Stimulated activated effector memory CD8-positive, alpha-beta T cell treated with anti-CD3 and anti-CD28 coated beads, Interleukin-12 subunit alpha, Interleukin-12 subunit beta, amount 100 ng/mL, for 72 hours (primary cell): ENCODE measurements around the gene DAB2IP.

Source experiments
- ATAC-seq: fragments of 150-1000 bp; cut with Tn5 transposase; 2 replicates; pipeline ENCODE4 v1.10.0; 2021
- DNase-seq, 2 donors: peaks; one replicate each; pipeline ENCODE4 v3.0.0; 2021 to 2022; ENCODE audit warnings: low spot score in 2 of 2
- H3K27ac Mint-ChIP-seq: one replicate; pipeline ENCODE4 v1.8.0; 2022; ENCODE audit warnings: mild to moderate bottlenecking, mixed read lengths
- H3K36me3 Mint-ChIP-seq: one replicate; pipeline ENCODE4 v1.8.0; 2022; ENCODE audit warnings: mild to moderate bottlenecking, mixed read lengths
- H3K4me1 Mint-ChIP-seq: one replicate; pipeline ENCODE4 v1.8.0; 2022; ENCODE audit warnings: mixed read lengths
- H3K4me3 Mint-ChIP-seq: one replicate; pipeline ENCODE4 v1.8.0; 2022; ENCODE audit warnings: mild to moderate bottlenecking, mixed read lengths
- H3K9me3 Mint-ChIP-seq: one replicate; pipeline ENCODE4 v1.8.0; 2022; ENCODE audit warnings: mixed read lengths

DAB2IP gene

DNA sequence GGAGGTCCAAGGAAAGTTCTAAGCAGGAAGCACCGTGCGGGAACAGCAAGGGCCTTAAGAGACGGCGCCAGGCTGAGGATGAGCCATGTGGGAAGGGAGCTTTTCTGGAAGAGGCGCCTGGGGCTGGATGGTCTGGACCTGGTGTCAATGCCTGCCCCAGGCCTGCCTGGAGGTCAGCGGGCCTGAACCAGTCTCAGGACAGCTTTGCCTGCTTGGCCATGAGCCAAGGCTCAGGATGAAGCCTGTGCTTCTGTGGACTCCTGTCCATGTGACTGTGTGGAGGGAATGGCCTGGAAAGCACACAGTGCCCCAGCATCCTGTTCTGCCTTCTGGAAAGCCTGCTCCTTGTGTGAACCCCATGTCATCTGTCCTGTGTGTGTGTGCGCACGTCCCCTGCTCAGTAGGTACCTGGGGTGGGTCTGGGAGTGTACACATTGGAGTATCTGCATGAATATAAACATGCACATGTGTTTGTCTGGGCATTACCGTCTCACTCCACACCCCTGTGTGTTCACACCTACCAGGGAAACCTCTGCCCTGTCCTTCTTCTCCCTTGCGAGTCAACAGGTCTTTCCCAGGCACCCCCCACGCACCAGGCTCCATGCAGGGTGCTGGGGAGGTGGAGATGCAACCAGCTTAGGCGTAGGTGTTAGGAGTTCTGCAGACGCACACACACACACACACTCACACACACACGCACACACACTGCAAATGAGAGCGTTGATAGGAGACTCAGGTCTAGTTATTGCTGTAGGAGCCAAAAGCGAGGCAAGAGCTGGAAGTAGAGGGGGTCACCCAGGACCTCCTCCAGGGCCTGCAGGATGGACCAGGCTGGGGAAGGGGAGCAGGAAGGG is 24.8 kb downstream of the DAB2IP start:
- no peaks in the 10 kb centered on the region for H3K9me3 Mint-ChIP-seq
- DNase-seq = no peak
- no peak overlapping the region for H3K27ac Mint-ChIP-seq
- no peak overlapping the region for H3K4me3 Mint-ChIP-seq
- no peak for ATAC-seq
- H3K4me1 Mint-ChIP-seq = no peaks in the 10 kb centered on the region
- H3K36me3 Mint-ChIP-seq = no peaks in the 10 kb centered on the region

DNA sequence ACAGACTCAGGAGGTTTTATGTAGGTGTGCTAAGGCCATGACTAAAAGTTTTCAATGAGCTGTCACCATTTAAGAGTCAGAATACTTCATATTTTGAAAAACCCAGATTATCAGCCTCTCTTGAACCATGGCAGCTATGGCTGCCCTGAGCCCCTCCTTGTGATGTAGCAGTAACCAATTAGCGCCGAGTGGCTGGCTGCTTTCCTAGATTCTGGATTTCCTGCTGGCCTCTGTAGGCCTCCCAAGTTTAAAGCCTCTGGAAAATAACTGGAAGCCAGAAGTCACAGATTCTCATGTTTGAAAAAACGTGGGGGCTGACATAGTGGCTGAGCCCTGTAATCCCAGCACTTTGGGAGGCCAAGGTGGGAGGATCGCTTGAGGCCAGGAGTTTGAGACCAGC is 25.5 kb downstream of the DAB2IP start:
- no peak overlapping the region for H3K4me3 Mint-ChIP-seq
- DNase-seq (no peak), ATAC-seq (no peak)
- H3K4me1 Mint-ChIP-seq = no peaks in the 10 kb centered on the region
- H3K9me3 Mint-ChIP-seq = no peaks in the 10 kb centered on the region
- no peak overlapping the region for H3K27ac Mint-ChIP-seq
- H3K36me3 Mint-ChIP-seq = no peaks in the 10 kb centered on the region

DNA sequence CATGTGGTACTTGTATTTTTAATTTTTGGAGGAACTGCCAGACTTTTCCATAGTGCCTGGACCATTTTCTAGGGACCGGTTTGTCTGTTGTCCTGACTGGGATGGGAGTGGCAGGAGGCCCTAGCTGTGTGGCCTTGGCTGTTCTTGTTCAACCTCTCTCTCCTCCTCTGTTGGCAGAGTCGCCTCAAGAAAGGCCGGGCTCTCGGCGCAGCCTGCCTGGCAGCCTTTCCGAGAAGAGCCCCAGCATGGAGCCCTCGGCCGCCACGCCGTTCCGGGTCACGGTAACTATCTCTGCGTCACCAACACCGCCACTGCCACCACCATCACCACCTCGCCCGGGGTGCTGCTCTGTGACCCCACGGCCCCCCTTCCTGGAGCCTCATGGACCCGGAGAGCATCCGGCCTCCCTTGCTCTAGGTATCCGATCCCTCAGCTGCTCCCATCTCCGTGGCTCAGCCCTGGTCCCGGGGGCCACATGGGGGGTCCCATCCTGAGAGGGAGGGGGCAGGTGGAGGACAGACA is 27.1 kb downstream of the DAB2IP start:
- DNase-seq (no peak), ATAC-seq (no peak)
- Mint-ChIP-seq H3K4me1 (no peaks in the 10 kb centered on the region), H3K36me3 (no peaks in the 10 kb centered on the region), H3K9me3 (no peaks in the 10 kb centered on the region), H3K4me3 (no peak overlapping the region), H3K27ac (no peak overlapping the region)

DNA sequence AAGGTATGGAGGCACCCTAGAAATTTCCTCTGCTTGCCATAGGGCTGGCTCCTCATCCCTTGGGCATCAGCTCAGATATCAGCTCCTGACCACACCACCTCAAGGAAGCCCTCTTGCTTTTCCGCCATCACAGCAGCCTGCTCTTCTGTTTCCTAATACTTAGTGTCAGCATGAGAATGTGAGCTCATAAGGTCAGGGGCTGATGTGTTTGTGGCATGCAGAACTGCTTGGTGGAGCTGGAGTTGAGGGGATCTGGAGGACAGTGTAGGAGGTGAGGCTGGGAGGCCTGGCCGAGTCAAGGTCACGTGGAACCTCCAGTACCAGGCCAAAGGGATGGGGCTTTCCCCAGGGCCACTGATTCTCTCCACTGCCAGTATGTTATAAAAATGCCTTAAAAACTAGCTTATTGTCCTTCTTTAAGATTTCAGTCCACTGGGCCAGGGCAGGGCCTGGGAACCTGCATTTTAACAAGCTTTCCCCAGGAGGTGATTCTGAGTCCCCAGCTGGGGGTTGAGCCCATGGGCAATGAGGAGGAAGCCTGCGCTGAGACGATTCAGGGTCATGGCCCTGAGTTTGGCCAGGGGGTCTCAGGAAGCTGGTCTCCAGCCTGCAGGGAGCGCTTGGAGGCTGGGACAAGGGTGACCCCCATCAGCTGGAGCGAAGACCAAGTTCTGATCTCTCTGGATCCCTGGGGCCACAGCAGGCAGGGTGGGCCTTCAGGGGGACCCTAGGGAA is 28.6 kb downstream of the DAB2IP start:
- DNase-seq (no peak), ATAC-seq (no peak)
- Mint-ChIP-seq H3K4me3 (no peak overlapping the region), H3K4me1 (no peaks in the 10 kb centered on the region), H3K36me3 (no peaks in the 10 kb centered on the region), H3K27ac (no peak overlapping the region), H3K9me3 (no peaks in the 10 kb centered on the region)

DNA sequence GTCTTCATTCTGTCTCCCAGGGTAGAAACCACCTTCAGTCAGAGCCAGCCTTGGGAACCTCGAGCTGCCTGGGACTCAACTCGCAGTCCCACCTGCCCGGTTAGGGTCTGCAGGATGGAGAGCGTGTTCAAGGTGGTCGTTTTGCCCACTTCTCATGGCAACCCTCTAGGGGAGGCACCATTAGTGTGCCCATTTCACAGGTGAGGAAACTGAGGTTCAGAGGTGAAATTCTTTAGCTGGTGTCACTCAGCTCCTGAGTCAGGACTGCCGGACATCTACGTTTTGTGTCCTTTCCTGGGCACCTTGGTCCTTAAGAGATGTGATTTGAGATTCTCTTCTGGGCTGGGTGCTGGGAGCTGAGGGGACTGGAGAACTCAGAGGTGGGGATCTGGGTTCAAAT is 30.0 kb downstream of the DAB2IP start:
- Mint-ChIP-seq H3K4me3 (no peak overlapping the region), H3K27ac (no peak overlapping the region), H3K9me3 (no peaks in the 10 kb centered on the region), H3K36me3 (no peaks in the 10 kb centered on the region), H3K4me1 (no peaks in the 10 kb centered on the region)
- no peak for DNase-seq
- ATAC-seq = no peak

DNA sequence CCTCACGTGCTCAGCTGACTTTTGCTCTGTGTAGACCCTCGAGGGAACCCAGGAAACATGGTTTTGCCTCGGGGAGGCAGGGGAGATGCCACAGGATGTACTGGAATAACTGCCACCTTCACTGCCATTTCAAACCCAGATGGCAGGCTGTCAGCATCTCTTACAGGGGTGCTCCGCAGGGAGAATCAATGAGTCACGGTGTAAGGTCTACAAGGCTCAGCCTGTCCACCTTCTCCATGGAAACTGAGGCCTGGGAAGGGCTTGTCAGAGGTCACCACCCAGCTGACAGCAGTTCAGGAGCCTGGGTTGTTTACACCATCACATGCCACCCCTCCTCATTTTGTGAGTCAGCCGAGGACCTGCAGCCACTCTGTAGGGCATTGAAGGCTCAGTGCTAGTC is 30.8 kb downstream of the DAB2IP start:
- no peaks in the 10 kb centered on the region for H3K36me3 Mint-ChIP-seq
- DNase-seq (no peak), ATAC-seq (no peak)
- H3K4me3 Mint-ChIP-seq = no peak overlapping the region
- H3K27ac Mint-ChIP-seq = no peak overlapping the region
- H3K9me3 Mint-ChIP-seq = no peaks in the 10 kb centered on the region
- H3K4me1 Mint-ChIP-seq = no peaks in the 10 kb centered on the region

DNA sequence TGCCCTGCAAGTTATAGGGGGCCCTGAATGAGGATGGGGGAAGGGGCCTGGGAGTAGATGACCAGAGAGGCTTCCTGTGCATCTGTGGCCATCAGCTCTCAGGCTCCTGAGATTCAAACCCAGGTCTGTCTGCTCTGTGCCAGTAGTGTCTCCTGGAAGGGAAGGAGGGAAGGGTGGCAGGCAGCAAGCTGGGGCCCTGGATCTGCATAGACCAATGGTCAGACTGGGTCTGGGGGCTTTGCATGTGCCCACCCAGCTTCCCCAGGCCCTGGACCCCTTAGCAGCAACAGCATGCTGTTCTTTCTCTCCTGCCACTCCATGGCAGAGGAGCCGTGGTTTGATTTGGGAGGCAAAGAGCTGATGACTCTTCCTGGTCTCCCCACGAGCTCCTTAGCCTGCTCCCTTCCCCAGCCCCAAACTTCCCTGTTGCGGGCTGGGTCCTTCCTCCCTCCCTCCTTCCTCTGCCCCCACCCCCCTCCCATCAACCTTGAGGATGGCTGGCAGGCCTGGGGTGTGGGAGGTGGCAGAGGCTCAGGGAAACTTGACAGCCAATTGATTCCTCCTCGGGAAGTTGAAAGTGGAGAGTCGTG is 31.6 kb downstream of the DAB2IP start:
- Mint-ChIP-seq H3K4me1 (no peaks in the 10 kb centered on the region), H3K9me3 (no peaks in the 10 kb centered on the region), H3K4me3 (no peak overlapping the region), H3K27ac (no peak overlapping the region), H3K36me3 (no peaks in the 10 kb centered on the region)
- no peak for DNase-seq
- ATAC-seq = no peak

DNA sequence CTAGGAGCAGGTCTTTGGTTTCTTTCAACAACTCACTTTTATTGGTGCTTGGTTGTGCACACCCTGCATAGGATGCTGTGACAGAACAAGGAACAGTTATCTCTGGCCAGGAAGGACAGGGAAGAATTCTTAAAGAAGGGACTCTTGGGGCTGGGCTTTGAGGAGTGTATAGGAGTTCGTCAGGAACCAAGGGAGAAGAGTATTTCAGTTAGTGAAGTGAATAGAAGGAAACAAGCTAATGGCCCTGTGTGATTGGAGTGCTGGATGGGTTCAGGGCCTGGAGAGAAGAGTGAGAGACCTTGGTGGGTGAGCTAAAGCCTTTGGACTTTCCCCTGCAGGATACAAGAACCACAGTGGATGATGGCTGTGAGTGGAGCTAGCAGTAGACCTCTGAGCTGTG is 32.2 kb downstream of the DAB2IP start:
- no peaks in the 10 kb centered on the region for H3K9me3 Mint-ChIP-seq
- ATAC-seq (no peak), DNase-seq (no peak)
- H3K36me3 Mint-ChIP-seq = no peaks in the 10 kb centered on the region
- H3K27ac Mint-ChIP-seq = no peak overlapping the region
- H3K4me3 Mint-ChIP-seq = no peak overlapping the region
- H3K4me1 Mint-ChIP-seq = no peaks in the 10 kb centered on the region

DNA sequence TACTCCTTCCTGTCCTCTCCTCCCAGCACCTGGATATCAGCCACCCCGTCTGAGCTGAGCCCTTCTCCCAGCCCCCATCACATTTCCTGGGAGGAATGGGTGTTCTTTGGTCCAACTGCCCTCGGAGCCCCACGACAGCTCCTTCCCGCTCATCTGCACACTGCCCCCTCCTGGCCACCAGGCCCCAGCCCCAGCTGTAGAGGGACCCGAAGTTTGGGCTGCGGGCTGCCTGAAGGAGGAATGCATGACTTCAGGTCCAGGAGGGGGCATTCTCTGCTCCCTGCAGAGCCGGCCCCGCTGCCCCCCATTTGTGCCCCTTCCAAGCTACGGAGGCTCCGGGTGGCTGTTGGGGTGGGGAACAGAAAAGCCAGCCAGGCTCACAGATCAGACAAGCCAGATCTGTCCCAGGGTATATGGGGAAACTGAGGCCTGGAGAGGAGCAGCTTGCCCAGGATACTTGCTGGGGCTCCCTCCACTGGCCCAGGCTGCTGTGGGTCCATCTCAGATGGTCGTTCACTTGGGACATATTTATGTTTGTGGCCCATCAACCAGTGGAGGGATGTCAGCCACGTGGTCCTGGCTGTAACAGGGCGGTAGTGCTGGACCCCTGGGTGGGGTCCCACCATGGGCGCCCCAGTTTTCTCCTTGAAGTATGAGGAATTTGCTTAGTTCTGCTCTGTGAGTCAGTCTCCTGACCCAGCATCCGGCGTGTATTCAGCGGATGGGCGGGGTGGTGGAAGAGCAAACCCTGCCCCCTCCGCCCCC is 33.1 kb downstream of the DAB2IP start:
- no peak overlapping the region for H3K4me3 Mint-ChIP-seq
- no peaks in the 10 kb centered on the region for H3K9me3 Mint-ChIP-seq
- ATAC-seq (peak; percentile 17), DNase-seq (no peak)
- no peaks in the 10 kb centered on the region for H3K36me3 Mint-ChIP-seq
- H3K4me1 Mint-ChIP-seq = no peaks in the 10 kb centered on the region
- H3K27ac Mint-ChIP-seq = no peak overlapping the region

DNA sequence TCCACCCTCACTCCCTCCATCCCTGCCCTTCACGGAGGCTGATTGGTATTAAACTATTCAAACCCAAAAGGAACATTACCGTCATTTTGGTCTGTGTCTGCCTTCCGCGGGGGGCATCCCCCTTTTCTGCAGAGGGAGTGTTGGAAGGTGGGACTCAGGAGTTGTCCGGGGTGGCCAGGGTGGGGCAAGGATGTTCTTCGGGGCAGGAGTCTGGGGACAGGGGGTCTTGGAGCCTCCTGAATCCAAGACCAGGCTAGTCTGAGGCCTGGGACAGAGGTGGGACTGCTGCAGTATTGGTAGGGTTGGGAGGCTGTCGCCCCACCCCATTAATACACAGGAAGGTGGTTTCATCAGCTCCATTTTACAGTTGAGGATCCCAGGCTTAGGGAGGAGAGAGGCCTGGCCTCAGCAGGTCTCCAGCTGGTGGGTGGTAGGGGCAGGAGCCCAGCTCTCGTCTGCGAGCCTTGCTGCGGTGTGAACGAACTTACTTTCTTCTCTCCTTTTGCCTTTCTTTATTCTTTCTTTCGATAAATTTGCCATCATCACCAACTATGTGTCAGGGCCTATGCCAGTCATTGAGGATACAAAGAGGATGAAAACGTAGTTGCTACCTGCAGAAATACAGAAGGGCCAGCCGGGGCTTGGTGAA is 33.8 kb downstream of the DAB2IP start:
- no peak for ATAC-seq
- Mint-ChIP-seq H3K4me1 (no peaks in the 10 kb centered on the region), H3K9me3 (no peaks in the 10 kb centered on the region), H3K4me3 (no peak overlapping the region), H3K27ac (peak overlapping the region; percentile 72), H3K36me3 (no peaks in the 10 kb centered on the region)
- DNase-seq = no peak

DNA sequence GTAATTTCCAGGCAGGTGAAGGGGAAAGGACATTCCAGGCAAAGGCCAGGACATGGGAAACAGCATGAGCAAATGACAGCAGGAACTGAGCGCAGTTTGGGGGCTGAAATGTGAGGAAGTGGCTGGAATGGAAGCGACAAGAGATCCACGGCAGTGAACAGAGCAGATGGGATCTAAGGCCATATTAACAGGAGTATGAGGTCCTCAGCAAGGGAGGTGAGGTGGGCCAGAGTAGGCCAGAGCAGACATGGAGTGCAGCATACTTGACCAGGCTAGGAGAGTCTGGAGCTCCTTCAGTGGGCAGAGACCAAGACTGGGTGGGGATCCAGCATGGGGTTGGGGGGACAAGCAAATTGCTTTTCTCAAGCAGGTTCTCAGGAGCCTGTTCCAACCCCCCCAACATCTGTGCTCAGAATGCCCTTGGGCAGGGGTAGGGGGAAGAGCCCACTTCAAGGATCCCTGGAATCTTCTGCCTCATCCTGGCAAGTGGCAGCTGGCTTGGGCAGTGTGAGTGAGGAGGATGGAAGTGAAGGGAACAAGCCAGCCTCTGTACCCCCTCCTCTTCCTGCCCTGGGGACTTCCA is 34.5 kb downstream of the DAB2IP start:
- H3K4me3 Mint-ChIP-seq = no peak overlapping the region
- H3K9me3 Mint-ChIP-seq = no peaks in the 10 kb centered on the region
- H3K27ac Mint-ChIP-seq = peak overlapping the region; percentile 72
- H3K36me3 Mint-ChIP-seq = no peaks in the 10 kb centered on the region
- ATAC-seq (no peak), DNase-seq (no peak)
- H3K4me1 Mint-ChIP-seq = no peaks in the 10 kb centered on the region

DNA sequence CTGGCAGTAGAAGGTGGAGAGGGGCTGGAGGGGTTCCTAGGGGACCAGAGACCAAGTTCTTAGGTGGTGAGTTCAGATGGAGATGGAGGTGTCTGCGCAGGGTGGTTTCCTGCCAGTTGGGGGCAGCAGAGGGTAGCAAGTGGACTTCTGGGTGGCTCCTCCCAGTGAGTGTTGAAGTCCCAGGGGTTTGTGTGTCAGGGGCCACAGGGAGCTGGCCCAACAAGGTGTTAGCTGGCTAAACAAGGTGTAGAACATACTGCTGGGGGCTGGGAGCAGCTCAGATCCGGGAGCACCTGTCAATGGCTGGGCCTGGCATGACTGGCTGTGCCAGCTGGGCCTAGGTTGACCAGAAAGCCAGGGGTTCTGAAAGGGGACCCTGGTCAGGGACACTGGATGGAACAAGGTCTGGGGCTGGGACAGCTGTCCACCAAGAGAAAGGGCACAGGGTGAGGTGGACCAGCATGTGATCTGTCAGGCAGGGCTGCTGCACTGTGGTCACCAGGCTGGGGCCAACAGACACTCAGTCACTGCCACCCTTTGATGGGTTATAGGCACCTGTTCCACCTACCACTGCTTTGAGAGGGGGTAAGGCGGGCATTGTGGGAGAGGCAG is 35.6 kb downstream of the DAB2IP start:
- ATAC-seq (peak; percentile 77), DNase-seq (peak; percentile 70 to 89)
- H3K4me3 Mint-ChIP-seq = no peak overlapping the region
- no peaks in the 10 kb centered on the region for H3K36me3 Mint-ChIP-seq
- peak overlapping the region; percentile 66 for H3K27ac Mint-ChIP-seq
- H3K4me1 Mint-ChIP-seq = no peaks in the 10 kb centered on the region
- no peaks in the 10 kb centered on the region for H3K9me3 Mint-ChIP-seq

DNA sequence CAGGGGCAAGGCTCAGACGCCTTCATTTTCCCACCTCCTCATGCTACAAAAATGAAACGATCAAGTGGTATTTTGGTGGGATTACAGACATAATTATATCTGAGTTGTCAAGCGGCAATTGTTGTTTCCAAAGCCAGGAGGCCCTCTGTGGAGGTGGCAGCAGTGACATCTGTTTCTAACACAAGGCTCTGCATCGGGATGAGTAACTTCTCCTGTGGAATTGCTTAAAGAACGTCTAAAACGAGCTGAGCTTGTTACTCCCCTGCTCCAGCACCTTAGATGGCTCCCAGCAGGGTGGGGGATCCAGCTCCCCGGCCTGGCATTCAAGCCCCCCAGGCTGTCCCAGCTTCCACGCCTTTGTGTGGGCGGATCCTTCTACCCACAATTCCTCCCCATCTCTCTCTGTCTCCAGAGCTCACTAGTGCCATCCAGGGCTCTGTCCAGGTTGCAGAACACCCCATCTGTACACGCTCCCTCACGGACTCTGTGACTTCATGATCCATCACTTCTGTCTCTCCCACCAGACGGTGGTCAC is 36.8 kb downstream of the DAB2IP start:
- Mint-ChIP-seq H3K4me3 (no peak overlapping the region), H3K4me1 (no peaks in the 10 kb centered on the region), H3K27ac (no peak overlapping the region), H3K9me3 (no peaks in the 10 kb centered on the region), H3K36me3 (no peaks in the 10 kb centered on the region)
- ATAC-seq = no peak
- DNase-seq = no peak

DNA sequence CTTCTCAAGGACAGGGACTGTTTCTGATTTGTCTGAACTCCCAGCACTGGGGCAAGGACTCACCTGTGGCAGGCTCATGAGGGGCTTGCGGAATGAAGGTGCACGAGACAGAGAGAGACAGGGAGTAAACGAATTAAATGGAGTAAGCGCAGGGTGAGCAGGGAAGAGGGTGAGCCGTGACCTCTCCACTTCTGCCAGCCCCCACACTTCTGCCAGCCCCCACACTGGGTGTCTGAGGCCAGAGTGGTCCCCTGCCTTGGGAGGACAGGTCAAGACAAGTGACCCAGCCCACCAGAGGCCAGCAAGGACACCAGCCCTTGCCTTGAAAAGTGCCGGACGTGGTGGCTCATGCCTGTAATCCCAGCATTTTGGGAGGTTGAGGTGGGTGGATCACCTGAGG is 37.2 kb downstream of the DAB2IP start:
- DNase-seq (no peak), ATAC-seq (no peak)
- Mint-ChIP-seq H3K27ac (no peak overlapping the region), H3K4me3 (no peak overlapping the region), H3K36me3 (no peaks in the 10 kb centered on the region), H3K4me1 (no peaks in the 10 kb centered on the region), H3K9me3 (no peaks in the 10 kb centered on the region)
